K562 (cell line): ENCODE measurements around the gene ZBTB14. TPM values are rescaled to one million over a fixed set of nuclear protein-coding genes. Genes with fewer than 3 reads are reported as not detected.

Source experiments
- ATAC-seq: fragments of 200-7000 bp; cut with Tn5 transposase; 3 replicates; pipeline ENCODE4 v1.9.1; 2020; ENCODE audit warnings: moderate library complexity
- BruUV-seq: library from RNA; stranded (reverse); fragments of 400-500 nt; replicated peaks from 2 replicates; lab custom pipeline; 2021; lab: Mats Ljungman, UMichigan
- CTCF ChIA-PET: fragments of 300-600 bp; formaldehyde crosslinking; extraction: SDS; loops from one replicate; lab custom pipeline; 2021; ENCODE audit warnings: low intra/inter-chr PET ratio; lab: Yijun Ruan, JAX
- POLR2A ChIA-PET: fragments of 300-600, 350-650 bp; sonication (Branson Sonifier 250); formaldehyde crosslinking; extraction: SDS; loops from one replicate; lab custom pipeline; 2021; ENCODE audit warnings: antibody characterized with exemption, inconsistent platforms; lab: Yijun Ruan, JAX
- DNase-seq, 4 experiments: peaks; one replicate each; pipeline versions ENCODE4 v3.0.0 to v3.0.0-alpha.2; 2011 to 2018; ENCODE audit warnings: low spot score in 3 of 4, mixed read lengths in 3 of 4; ENCODE audit errors: extremely low read depth in 1 of 4
- FAIRE-seq: peaks from 2 replicates; lab custom pipeline; 2011; peaks lifted over from hg19 to GRCh38; lab: Jason Lieb, UNC
- H2AFZ ChIP-seq: 2 replicates; pipeline ENCODE4 v1.6.0; 2011; ENCODE audit warnings: low read depth, low read length, control low read depth, inconsistent platforms
- H3K27ac ChIP-seq: fragments of 200-600 bp; 3 replicates; pipeline ENCODE4 v1.8.0; 2011; ENCODE audit warnings: low read depth, mild to moderate bottlenecking, control low read depth, inconsistent platforms, low read length, moderate library complexity, mixed read lengths; ENCODE audit errors: extremely low read depth
- H3K27me3 ChIP-seq, 2 experiments: fragments of 300-600 bp in 1 of 2; 2 replicates in 1 of 2; 3 replicates in 1 of 2; pipeline versions ENCODE4 v1.6.0 to v1.8.0; 2011; ENCODE audit warnings: inconsistent platforms in 2 of 2, low read length in 2 of 2, mild to moderate bottlenecking in 1 of 2, mixed read lengths in 1 of 2, moderate library complexity in 1 of 2; ENCODE audit not compliant: control insufficient read depth in 2 of 2, insufficient read depth in 2 of 2
- H3K36me3 ChIP-seq: fragments of 300-600 bp; 3 replicates; pipeline ENCODE4 v1.8.0; 2011; ENCODE audit warnings: mild to moderate bottlenecking, low read length, inconsistent platforms; ENCODE audit not compliant: control insufficient read depth, insufficient read depth
- H3K4me1 ChIP-seq, 2 experiments: fragments of 200-600 bp in 1 of 2; replicated peaks in 1 of 2; 2 replicates in 1 of 2; 3 replicates in 1 of 2; pipeline versions ENCODE4 v1.5.1 to v1.8.0; 2011; ENCODE audit warnings: inconsistent platforms in 2 of 2, low read length in 2 of 2, mild to moderate bottlenecking in 1 of 2, mixed read lengths in 1 of 2, moderate library complexity in 1 of 2; ENCODE audit not compliant: control insufficient read depth in 2 of 2, insufficient read depth in 2 of 2
- H3K4me2 ChIP-seq: 2 replicates; pipeline ENCODE4 v1.6.1; 2011; ENCODE audit warnings: low read length, control low read depth, inconsistent platforms, mixed read lengths; ENCODE audit not compliant: insufficient read depth
- H3K4me3 ChIP-seq: fragments of 200-600 bp; sonication (generic), shearing (Covaris generic); 2 replicates; pipeline ENCODE4 v1.5.1; 2016; ENCODE audit warnings: control low read depth, inconsistent platforms
- H3K79me2 ChIP-seq: fragments of 200-600 bp; 3 replicates; pipeline ENCODE4 v1.8.0; 2011; ENCODE audit warnings: low read length, inconsistent platforms; ENCODE audit not compliant: control insufficient read depth, insufficient read depth
- H3K9ac ChIP-seq, 2 experiments: 2 replicates each; pipeline versions ENCODE4 v1.6.0 to v1.6.1; 2011; ENCODE audit warnings: low read depth in 2 of 2, low read length in 2 of 2, control low read depth in 1 of 2, inconsistent platforms in 1 of 2, mild to moderate bottlenecking in 1 of 2, mixed read lengths in 1 of 2; ENCODE audit not compliant: insufficient read depth in 1 of 2
- H3K9me1 ChIP-seq: one replicate; pipeline ENCODE4 v1.6.0; 2011; ENCODE audit warnings: inconsistent platforms, mild to moderate bottlenecking, low read length, moderate library complexity; ENCODE audit not compliant: control insufficient read depth, insufficient read depth
- H3K9me3 ChIP-seq: replicated peaks from 2 replicates; pipeline ENCODE4 v1.5.1; 2011; ENCODE audit warnings: low read depth, low read length, inconsistent platforms; ENCODE audit not compliant: control insufficient read depth, insufficient read depth
- H4K20me1 ChIP-seq: replicated peaks from 2 replicates; pipeline ENCODE4 v1.6.1; 2011; ENCODE audit warnings: low read length, inconsistent platforms, mixed read lengths; ENCODE audit not compliant: control insufficient read depth, insufficient read depth
- CEBPB ChIP-seq: fragments of 450-650 bp; IDR thresholded peaks from 2 replicates; pipeline ENCODE4 v1.6.1; 2016; ENCODE audit warnings: missing genetic modification characterization, missing compliant biosample characterization
- CEBPG ChIP-seq, 3 experiments: fragments of 200-800 bp in 1 of 3; sonication (Bioruptor generic) in 1 of 3; sonication (generic) in 1 of 3; formaldehyde crosslinking in 1 of 3; IDR thresholded peaks in 2 of 3; conservative IDR thresholded peaks in 1 of 3; 2 replicates each; pipeline versions ENCODE4 v1.6.1 to v1.8.0; 2016 to 2022; ENCODE audit warnings: missing compliant biosample characterization in 2 of 3, missing genetic modification characterization in 2 of 3, mild to moderate bottlenecking in 1 of 3, missing genetic modification reagents in 1 of 3
- DMBX1 ChIP-seq: fragments of 250-450 bp; sonication (Bioruptor Pico); IDR thresholded peaks from 2 replicates; pipeline ENCODE4 v1.8.0; 2022; ENCODE audit warnings: inconsistent platforms, mild to moderate bottlenecking, moderate library complexity, borderline replicate concordance
- NR2C2 ChIP-seq, 2 experiments: fragments of 200-800 bp in 1 of 2; sonication (Bioruptor generic) in 1 of 2; sonication (generic) in 1 of 2; formaldehyde crosslinking in 1 of 2; IDR thresholded peaks; 2 replicates each; pipeline versions ENCODE4 v1.6.1 to v1.8.0; 2016 to 2022; ENCODE audit warnings: mild to moderate bottlenecking in 1 of 2, missing compliant biosample characterization in 1 of 2, missing genetic modification characterization in 1 of 2, missing genetic modification reagents in 1 of 2
- ZNF174 ChIP-seq: fragments of 250-450 bp; sonication (Bioruptor Pico); IDR thresholded peaks from 2 replicates; pipeline ENCODE4 v1.4.0; 2020; ENCODE audit warnings: mild to moderate bottlenecking
- whole genome bisulfite sequencing: fragments of 100-300 bp; shearing (Covaris generic); methylation state at CpG from one replicate; pipeline ENCODE4 v1.1.6; 2016; ENCODE audit warnings: low coverage, mixed read lengths; ENCODE audit not compliant: insufficient coverage; ENCODE audit errors: missing lambda C conversion rate; 5-methylcytosine and 5-hydroxymethylcytosine counted together
- in situ Hi-C: fragments of 300-500 bp; cut with MboI; formaldehyde crosslinking; loops from 4 replicates; pipeline ENCODE4 v1.15.0; 2018; ENCODE audit warnings: inconsistent platforms, mixed read lengths
- intact Hi-C: fragments of 100-400 bp; cut with micrococcal nuclease; formaldehyde crosslinking; loops from 2 replicates; pipeline ENCODE4 v1.14.2; 2022
- polyA plus RNA-seq, 8 experiments: library from polyadenylated mRNA; depleted of rRNA in 4 of 8; stranded (reverse) in 5 of 8; unstranded in 3 of 8; fragments of >200 nt; fragmentation: Nextera tagmentation in 2 of 8; fragmentation: Illumina TruSeq in 1 of 8; extraction: Ambion mirVana in 2 of 8; extraction: Trizol in 1 of 8; gene quantifications; 2 replicates each; pipeline versions ENCODE4 v1.2.1 to v1.2.3, GENCODE V29; 2011 to 2014; ENCODE audit warnings: inconsistent platforms in 1 of 8, missing spikeins in 1 of 8
- total RNA-seq, 7 experiments: library from RNA; depleted of rRNA in 6 of 7; stranded (reverse); fragments of >200 nt in 6 of 7; fragmentation: Illumina TruSeq in 2 of 7; extraction: Trizol in 2 of 7; gene quantifications; 2 replicates each; pipeline versions ENCODE4 v1.2.1 to v1.2.3, GENCODE V29; 2011 to 2021; ENCODE audit warnings: low replicate concordance in 1 of 7

The ZBTB14 gene
- total and polyA plus RNA-seq, 9 of the 15 experiments (the other 6 are each of a cell fraction or from before 2014, with no cell fraction given): 2.8 to 12.6 (median 9.0) TPM

- Histone ChIP-seq H2AFZ (no peak overlapping the region), H4K20me1 (no peaks in the 10 kb centered on the region), H3K9me1 (no peaks in the 10 kb centered on the region), H3K27me3 (no peaks in the 10 kb centered on the region), H3K9me3 (no peaks in the 10 kb centered on the region; the same call in 1 of the 2 replicates), H3K79me2 (no peaks in the 10 kb centered on the region), H3K4me3 (no peak overlapping the region), H3K36me3 (no peaks in the 10 kb centered on the region), H3K9ac (no peak overlapping the region), H3K4me1 (no peaks in the 10 kb centered on the region), H3K27ac (no peak overlapping the region), H3K4me2 (no peak overlapping the region)
- 37% methylated on average over 6 of the region's 7 CpGs for WGBS
- CTCF ChIA-PET: no interaction called here
- ATAC-seq: no peak; the same call in 2 of the 3 replicates
- DNase-seq: no peak
- intact Hi-C loops (no loop called here), in situ Hi-C loops (loop anchor here (25.0 kb wide), 1 partner anchor 1452 kb away; the partner anchor contains the start of gene ARHGAP28)
- BruUV-seq: no TSS peak
- no peak for FAIRE-seq
- POLR2A ChIA-PET: interaction anchor here (0.6 to 1.3 kb wide), 4 partner anchors 9 to 151 kb away, joined by 3 to 4 read pairs (median 3); partner anchors contain the start of gene ZBTB14
- TF ChIP-seq DMBX1 (no peak), ZNF174 (no peak), CEBPB (tag) (peak; percentile 20; the same call in 1 of the 2 replicates), CEBPG (CRISPR knock-in tag; IDR thresholded peaks at IDR 0.05) (no peak), CEBPG (tag; conservative IDR thresholded peaks at IDR 0.05 in 1 of 2, IDR thresholded peaks at IDR 0.05 in 1 of 2) (peak; percentile 42 to 56; a peak in 3 of 4 replicates), NR2C2 (CRISPR knock-in tag; IDR thresholded peaks at IDR 0.05) (no peak), NR2C2 (tag; IDR thresholded peaks at IDR 0.05) (no peak)
Observed at GRCh38 chr18:5284808-5285207, 10.7 kb downstream of the ZBTB14 start.
